ENCODE data around the gene ARRDC1.
"Not testable (repeated sequence)": the region's sequence is repeated elsewhere in the genome, so short reads cannot be mapped to it uniquely, and the experiment has no call there.

Gene ARRDC1, protein sequence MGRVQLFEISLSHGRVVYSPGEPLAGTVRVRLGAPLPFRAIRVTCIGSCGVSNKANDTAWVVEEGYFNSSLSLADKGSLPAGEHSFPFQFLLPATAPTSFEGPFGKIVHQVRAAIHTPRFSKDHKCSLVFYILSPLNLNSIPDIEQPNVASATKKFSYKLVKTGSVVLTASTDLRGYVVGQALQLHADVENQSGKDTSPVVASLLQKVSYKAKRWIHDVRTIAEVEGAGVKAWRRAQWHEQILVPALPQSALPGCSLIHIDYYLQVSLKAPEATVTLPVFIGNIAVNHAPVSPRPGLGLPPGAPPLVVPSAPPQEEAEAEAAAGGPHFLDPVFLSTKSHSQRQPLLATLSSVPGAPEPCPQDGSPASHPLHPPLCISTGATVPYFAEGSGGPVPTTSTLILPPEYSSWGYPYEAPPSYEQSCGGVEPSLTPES

DNA sequence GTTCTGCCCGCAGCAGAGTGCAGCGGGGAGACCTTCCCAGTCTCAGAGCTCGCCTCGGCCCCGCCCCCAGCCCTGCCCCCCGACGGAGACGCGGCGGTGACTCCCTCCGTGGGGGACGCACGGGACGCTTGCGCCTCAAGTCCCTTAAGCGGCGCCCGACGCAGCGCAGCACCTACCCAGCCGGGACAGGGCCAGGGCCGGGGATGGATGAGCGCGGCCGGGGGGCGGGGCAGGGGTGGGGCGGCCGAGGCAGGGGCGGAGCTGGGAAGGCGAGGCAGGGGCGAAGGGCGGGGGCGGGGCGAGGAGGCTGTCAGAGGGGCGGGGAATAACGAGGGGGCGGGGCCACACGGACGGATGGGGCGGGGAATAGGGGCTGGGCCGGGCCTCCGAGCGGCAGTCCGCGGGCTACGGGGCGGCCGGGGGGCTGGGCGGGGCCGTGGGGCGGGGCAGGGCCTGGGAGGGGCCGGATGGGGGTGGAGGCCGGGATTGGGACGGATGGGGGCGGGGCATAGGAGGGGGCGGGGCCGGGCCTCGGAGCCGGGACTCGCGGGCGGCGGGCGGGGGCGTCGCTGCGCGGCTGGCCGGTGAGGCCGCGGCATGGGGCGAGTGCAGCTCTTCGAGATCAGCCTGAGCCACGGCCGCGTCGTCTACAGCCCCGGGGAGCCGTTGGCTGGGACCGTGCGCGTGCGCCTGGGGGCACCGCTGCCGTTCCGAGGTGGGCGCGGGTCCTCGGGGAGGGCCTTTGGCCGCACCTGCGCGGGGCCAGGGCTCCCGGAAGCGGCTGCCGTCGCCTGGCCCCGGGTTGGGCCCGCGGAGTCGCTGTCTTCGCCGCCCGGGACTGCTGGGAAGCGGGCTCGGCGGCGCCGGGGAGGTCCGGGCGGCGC is at the start of gene ARRDC1:
TSS of gene ARRDC1 (plus strand) at position 566 of the 884 bp plus-strand sequence. CDS start at position 598, 32 bp downstream.
- DNase-seq (ENCODE audit: low read depth in 2 of 2): peak; percentile 91

DNA sequence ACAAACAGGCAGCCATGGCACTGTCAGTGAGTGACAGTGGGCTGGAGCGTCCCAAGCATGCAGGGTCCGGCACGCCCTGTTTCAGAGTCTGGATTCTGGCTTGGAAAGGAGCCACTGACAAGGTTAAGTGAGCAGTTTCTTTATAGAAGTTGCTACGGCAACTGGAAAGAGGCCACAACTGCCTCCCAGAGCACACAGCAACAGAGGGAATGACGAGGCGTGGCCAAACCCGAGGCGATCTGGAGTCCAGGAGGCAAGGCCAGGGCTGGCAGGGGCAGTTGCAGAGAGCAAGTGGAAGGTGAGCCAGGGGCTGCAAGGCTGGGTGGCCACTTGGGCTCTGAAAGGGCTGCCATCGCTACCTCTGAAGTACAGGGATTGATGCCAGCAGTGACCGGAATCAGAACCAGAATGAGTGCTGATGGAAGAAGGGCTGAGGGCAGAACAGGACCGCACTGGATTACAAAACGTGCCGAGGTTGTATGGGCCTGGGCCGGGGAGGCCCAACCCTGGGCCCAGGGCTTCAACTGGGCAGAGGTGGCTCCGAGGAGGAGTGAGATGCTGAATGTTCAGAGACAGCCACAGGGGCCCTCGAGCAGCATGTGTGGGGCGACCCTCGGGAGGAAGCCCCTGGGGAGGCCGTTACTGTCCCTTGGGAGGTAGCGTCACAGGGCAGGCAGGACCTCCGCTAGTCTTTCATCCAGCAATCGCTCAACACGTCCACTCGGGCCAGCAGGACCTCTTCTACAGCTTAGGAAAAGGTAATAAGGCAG is 49.2 kb upstream of the ARRDC1 start:
- no peak for DNase-seq (ENCODE audit: low read depth in 2 of 2)

DNA sequence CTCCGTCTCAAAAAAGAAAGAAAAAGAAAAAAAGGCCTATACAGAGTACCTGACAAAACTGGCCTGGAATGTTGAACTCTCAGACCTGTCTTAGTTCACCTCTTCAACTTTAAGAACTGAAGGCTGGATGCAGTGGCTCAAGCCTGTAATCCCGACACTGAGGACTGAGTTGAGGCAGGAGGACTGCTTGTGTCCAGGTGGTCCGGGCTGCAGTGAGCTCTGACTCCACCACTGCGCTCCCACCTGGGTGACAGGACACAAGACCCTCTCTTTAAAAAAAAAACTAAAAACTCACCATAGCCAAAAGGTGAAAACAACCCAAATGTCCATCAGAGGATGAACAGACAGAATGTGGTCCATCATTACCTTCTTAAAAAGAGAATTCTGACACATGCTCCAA is 47.4 kb upstream of the ARRDC1 start:
- DNase-seq (ENCODE audit: low read depth in 2 of 2): no peak

DNA sequence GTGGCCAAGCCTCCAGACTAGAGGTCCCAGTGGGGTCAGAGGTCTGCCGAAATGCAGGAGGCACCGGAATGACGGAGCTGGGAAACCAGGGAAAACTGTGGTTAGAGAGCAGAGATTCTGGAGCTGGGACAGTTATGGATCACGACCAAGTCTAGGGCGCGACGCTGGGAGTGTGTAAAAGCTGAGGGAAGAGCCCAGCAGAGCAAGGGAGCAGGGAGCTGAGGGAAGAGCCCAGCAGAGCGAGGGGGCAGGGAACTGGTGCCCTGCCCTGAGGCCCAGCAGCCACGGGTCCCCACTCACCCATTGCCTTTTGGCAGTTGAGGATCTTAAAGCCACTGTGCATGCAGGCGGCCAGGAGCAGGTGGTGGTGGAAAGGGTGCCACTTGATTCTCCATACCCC is 41.4 kb upstream of the ARRDC1 start:
- DNase-seq (ENCODE audit: low read depth in 2 of 2): no peak

DNA sequence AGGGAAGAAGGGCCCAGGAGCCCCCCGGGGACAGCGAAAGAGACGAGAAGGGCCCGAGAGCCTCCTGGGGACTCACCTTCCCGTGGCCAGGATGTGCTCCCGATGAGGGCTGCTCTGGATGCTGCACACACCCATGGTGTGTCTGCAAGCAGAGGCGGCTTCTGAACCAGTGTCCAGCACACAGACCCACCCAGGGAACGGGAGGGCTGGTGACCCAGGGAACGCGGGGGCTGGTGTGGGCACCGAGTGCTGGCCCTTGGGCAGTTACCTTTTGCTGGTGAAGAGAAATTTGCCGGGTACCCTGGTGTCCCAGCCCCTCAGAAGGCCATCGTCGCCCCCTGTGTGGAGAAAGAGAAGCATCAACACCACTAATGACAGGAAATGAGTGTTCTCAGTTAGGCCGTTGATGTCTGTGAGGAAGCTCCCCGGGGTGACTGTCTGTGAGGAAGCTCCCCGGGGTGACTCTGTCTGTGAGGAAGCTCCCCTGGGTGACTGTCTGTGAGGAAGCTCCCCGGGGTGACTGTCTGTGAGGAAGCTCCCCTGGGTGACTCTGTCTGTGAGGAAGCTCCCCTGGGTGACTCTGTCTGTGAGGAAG is 40.6 kb upstream of the ARRDC1 start:
- no peak for DNase-seq (ENCODE audit: low read depth in 2 of 2)

DNA sequence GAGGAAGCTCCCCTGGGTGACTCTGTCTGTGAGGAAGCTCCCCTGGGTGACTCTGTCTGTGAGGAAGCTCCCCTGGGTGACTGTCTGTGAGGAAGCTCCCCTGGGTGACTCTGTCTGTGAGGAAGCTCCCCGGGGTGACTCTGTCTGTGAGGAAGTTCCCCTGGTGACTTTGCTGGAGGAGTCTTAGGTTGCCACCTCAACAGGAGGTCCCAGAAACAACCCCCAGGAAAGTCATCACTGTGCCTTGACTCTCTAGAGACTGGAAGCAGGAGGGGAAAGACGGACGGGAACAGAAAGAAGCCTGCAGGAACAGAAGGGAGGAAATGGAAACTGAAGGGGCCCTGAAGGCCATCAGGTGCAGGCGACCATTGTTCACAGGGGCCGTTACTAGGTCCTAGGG is 37.0 kb upstream of the ARRDC1 start:
- DNase-seq (ENCODE audit: low read depth in 2 of 2): not testable (repeated sequence)

DNA sequence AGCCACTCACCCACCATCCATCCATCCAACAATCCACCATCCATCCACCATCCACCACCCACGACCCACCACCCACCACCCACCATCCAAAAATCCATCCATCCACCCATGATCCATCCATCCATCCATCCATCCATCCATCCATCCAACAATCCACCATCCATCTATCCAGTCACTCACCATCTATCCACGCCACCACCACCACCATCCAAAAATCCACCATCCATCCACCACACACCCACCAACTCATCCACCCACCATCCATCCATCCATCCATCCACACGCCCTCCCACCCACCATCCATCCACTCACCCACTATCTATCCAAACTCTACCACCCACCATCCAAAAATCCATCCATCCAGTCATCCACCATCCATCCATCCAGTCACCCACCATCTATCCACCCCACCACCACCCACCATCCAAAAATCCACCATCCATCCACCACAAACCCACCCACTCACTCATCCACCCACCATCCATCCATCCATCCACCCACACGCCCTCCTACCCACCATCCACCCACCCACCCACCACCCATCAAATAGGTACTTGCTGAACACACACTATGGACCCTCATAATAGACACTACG is 35.8 kb upstream of the ARRDC1 start:
- no peak for DNase-seq (ENCODE audit: low read depth in 2 of 2)

DNA sequence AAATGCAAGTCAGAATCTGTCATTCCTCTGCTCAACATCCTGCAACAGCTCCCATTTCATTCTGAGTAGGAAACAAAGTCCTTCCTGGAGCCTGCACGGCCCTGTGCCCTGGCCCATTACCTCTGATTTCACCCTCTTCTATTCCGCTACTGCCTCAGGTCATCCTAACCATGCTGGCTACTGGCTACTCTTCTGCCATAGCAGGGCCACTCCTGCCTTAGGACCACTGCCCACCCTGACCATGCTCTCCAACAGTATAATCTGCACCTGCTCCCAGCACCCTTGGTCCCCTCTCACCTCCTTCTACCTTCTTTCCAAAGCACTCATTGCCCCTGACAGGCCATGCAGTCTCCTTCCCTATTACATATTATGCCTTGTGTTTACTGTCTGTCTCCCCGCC is 34.9 kb upstream of the ARRDC1 start:
- no peak for DNase-seq (ENCODE audit: low read depth in 2 of 2)

DNA sequence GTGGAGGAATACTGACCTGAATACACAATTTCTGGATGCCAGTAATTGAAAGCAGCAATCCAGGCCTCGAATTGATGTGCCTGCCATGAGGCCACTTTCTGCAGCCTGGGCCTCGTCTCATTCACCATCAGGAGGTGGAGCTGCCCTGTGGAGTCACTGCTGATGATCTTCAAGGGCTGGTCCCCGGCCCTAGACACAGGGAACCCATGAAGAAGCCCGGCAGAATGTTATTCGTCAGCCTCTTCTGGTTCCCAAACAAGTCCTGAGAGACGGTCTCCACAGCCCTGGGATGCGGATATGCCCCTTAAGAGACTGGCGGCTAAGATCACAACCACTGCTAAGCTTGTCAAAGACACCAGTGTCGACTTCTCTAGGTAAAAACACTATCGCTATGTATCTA is 31.3 kb upstream of the ARRDC1 start:
- no peak for DNase-seq (ENCODE audit: low read depth in 2 of 2)

DNA sequence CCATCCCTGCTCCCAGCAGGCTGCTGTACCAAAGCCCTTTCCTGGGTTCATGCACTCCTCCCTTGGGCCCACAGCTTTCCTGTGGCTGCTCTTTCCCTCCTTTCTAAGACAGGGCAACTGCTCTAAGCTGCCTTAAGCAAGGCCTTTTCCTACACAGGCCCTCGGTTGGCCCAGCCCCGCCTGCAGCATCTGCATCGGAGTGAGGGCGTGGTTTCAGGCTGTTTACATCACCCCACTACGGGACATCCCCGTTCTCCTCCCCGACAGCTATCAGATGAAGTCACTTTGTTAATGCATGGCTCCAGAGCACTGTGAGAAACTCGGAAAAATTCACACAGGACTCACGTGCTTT is 30.1 kb upstream of the ARRDC1 start:
- DNase-seq (ENCODE audit: low read depth in 2 of 2): no peak

DNA sequence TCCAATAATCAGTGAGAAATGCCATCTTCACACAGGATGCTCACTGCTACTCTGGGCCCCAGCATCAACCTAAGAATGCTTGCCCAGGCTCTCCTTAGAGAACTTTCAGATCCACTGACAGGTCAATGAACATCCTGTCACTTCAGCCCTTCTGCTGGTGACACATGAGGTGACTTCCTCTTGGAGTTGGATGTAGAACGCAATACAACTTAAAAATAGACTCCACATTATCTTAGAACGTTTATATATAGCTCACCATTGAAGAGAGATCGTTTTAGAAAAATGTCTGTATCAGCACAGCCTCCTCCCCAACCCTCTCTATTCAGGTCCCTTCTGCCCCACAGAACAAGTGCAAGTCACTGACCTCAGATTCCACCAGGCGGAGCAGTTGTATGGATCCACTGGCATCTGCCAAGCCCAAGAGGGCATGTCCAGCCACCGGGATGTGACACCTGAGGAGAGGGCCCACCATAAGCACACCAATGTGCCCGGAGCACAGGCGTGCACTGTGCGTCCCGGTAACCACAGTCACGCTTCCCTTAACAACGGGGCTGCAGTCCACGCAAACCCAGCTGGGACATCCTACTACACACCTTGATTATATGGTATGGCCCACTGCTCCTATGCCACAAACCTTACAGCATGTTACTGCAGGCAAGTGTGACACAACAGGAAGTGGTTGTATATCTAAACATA is 29.6 kb upstream of the ARRDC1 start:
- DNase-seq (ENCODE audit: low read depth in 2 of 2): no peak

DNA sequence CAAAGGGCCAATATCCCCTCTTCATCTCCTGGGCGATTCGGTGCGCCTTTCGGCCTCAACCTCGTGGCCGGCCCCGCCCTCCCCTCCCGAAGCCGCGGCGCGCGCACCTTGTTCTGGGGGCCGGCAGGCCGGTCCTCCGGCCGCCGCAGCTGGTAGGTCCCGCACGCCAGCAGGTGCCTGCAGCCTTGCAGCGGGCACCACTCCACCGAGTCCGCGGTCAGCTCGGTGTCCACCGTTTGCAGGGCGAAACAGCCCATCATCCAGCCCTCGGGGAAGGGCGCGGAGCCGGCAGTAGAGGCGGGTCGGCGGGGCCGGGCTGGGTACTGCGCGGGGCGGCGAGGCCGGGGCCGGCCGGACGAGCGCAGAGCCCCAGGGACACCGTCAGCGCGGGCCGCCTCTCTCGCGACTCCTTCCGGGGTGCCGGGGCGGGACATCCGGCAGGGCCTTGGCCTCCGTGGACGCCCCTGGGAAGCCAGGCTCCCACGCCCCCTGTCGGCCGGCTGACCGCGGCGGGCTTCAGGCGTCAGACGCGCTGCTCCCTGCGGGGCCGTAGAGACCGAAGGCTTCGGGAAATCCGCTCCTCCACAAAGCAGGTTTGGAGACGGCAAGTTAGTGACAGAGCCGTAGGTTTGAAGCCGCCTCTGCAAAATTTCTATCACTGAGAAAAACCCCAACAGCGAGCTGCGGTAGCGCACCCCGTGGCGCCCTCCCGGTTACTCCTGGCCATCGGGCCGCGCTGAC is 26.8 kb upstream of the ARRDC1 start, which contains the start of gene DPH7:
TSS of gene DPH7 (minus strand) at position 408 of the 741 bp plus-strand sequence. CDS start at position 260, 148 bp downstream.
- peak; percentile 92 to 96 for DNase-seq (ENCODE audit: low read depth in 2 of 2)

DNA sequence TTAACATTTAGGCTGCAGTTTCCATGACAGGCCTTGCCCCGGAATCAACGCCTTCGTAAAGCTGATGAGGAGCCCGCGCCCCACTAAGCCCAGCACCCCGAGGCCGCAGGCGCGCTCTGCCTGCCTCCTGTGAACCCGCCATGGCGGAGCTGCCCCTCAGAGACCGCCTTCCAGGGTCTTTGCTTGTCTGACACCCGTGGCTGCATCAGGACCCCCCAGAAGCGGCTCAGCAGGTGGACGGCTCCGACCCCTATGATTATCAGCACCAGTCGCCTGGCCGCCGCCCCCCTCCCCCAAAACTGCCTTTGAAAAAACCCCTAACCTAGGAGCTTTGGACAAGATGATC is 26.3 kb upstream of the ARRDC1 start:
- DNase-seq (ENCODE audit: low read depth in 2 of 2): no peak

DNA sequence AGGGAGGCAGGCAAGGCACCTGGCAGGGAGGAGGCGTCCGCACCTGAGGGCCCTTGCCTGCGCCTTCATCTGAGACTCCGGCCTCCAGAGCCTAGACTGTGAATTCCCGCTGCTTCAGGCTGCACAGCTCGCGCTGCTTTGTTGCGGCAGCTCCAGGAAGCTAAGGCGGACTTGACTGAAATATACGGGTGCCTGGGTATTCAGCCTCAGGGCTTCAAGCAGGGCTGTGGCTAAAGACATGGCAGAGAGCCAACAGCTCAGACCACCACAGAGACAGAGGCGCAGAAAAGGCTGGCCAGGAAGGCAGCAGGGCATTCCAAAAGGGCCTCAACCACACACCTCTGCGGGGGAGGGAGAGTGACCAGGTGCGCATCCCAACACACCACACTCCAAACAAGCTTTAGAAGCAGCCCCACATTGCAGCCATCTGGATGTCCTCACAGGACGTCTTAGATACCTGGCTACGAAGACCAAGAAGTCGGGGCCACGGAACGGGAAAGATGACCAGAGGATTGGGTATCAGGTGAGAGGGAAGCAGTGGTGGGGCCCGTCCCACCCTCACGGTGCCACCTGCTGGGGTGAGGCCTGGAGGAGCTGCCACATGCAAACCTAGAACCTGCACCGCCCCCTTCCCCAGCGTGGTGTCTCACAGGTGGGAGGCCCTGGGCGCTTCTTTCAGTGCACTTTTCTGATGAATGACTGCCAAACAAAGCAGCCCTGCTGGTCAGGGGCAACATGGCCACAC is 25.1 kb upstream of the ARRDC1 start:
- no peak for DNase-seq (ENCODE audit: low read depth in 2 of 2)

DNA sequence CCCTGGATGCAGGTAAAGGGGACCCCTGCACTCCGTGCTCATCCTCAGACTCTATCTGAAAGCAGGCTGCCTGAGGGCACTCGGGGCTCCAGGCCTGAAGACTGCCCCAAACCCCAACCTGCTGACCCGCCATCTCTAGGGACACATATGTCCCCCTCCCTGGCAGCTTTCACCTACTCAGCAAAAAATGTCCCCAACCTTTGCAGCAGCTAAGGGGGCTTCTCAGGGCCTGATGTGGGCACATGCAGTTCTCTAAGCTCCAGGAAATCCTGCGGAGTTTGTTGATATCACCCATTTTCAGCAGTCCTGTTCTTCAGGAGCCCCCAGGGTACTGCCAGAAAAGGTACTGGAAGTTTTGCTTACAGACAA is 24.5 kb upstream of the ARRDC1 start:
- DNase-seq (ENCODE audit: low read depth in 2 of 2): no peak

DNA sequence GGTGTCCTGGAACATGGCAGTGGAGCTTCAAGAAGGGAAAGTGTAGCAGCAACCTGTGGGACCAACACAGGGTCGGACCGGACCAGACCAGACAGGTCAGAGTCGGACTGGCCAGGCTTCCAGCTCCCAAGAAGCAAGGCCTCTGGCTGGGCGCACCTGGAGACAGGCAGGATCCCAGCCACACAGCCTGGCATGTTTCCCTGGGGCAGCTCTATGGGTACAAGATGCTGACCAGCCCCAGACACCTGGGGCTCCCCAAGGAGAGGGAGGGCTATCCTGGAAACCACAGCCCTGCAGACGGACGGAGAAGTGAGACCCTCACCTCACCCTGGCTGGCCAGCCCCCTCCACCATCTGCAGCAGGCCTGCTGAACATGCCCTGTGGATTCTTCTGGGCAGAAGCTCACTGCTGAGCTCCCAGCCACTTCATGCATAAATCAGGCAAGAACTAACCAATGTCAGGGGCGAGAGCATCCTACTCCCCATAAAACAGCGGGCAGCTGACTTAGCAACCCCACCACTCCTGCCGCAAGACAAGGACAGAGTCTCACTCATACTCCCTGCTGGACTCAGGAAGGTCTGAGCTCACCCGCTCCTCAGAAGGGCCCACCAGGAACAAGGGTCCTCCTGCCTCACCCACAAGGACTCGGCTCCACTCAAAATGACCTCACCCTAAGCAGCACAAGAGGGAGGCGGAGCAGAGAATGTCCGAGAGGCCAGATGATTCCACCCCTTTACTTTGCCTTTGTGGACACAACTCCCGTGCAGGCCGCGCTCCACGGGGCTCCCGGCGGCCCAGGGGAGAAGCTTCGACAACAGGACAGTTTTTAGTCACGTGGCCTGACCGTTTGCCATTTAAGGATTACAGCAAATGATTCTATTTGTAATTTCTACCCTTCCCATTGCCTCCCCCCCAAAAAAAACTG is 23.9 kb upstream of the ARRDC1 start:
- DNase-seq (ENCODE audit: low read depth in 2 of 2): no peak

DNA sequence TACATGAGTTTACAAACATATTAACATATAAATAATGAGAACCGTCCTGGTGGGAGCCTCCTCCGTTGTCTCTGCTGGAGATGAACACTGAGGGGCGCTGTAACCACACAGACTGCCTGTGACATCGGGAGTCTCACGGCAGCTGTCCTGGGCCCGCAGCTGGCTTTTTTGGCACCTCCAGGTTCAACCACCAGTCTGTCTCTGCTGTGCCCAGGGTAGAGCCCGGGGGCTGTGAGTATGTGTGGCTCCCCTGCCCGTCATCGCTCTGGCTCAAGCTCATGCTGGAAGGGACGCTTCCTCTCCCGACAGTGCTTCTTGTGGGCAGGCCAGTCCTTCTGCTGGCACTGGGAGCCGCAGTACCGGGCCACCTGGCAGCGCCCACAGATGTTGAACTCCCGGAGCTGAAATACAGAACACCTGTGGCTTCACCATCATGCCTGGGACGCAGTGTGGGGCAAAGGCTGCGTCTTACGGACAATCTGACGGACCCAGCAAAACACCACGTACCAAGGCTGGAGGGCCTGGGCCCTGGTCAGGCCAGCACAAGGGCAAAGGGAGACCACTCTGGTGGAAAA is 23.1 kb upstream of the ARRDC1 start:
- DNase-seq (ENCODE audit: low read depth in 2 of 2): no peak

DNA sequence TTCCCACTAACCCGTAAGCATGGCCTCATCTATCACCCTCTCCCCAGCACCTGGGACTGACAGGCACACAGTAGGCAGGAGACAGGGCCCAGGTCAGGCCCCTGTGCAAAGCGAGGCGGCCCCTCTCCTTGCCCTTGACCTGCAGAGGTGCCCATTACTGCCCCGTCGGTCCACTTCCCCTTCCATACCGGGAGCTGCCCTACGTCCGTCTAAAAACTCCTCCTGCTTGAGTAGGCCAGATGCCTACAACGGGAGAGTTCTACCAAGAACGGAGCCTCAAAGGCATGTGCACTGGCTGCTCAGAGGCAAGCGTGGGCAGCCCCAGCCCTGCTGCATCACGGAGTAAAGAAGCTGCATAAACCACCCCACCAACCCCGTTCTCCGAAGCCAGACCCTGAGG is 22.1 kb upstream of the ARRDC1 start:
- DNase-seq (ENCODE audit: low read depth in 2 of 2): no peak
